GM23338 (cell line): ENCODE measurements around the gene PSD. TPM values are rescaled to one million over a fixed set of nuclear protein-coding genes. Genes with fewer than 3 reads are reported as not detected.

ENCODE experiments used
- ATAC-seq: fragments of 200-7000 bp; cut with Tn5 transposase; 3 replicates; pipeline ENCODE4 v1.9.1; 2020
- DNase-seq: peaks from one replicate; pipeline ENCODE4 v3.0.0-alpha.2; 2015; ENCODE audit warnings: low spot score
- H2AFZ ChIP-seq: fragments of 200-600 bp; sonication (generic); 2 replicates; pipeline ENCODE4 v1.8.0; 2016; ENCODE audit warnings: antibody characterized with exemption, mild to moderate bottlenecking, moderate library complexity
- H3F3A ChIP-seq: fragments of 200-600 bp; sonication (generic); replicated peaks from 2 replicates; pipeline ENCODE4 v1.8.0; 2017; ENCODE audit warnings: antibody characterized with exemption, mixed run types, low read depth
- H3K27ac ChIP-seq: fragments of 200-600 bp; sonication (generic); 2 replicates; pipeline ENCODE4 v1.6.1; 2016; ENCODE audit warnings: low read depth
- H3K27me3 ChIP-seq: fragments of 200-600 bp; sonication (generic); 2 replicates; pipeline ENCODE4 v1.8.0; 2016; ENCODE audit warnings: mild to moderate bottlenecking, mixed run types, moderate library complexity; ENCODE audit not compliant: insufficient read depth
- H3K36me3 ChIP-seq: fragments of 200-600 bp; sonication (generic); 2 replicates; pipeline ENCODE4 v1.8.0; 2016; ENCODE audit warnings: mild to moderate bottlenecking; ENCODE audit not compliant: insufficient read depth
- H3K4me1 ChIP-seq: fragments of 200-600 bp; sonication (generic); 2 replicates; pipeline ENCODE4 v1.8.0; 2016; ENCODE audit warnings: mild to moderate bottlenecking, moderate library complexity; ENCODE audit not compliant: insufficient read depth
- H3K4me2 ChIP-seq: fragments of 200-600 bp; sonication (generic); 2 replicates; pipeline ENCODE4 v1.7.1; 2017; ENCODE audit warnings: mixed run types
- H3K4me3 ChIP-seq: fragments of 200-600 bp; sonication (generic); 2 replicates; pipeline ENCODE4 v1.6.1; 2016; ENCODE audit warnings: mixed run types
- H3K79me2 ChIP-seq: fragments of 200-600 bp; sonication (generic); replicated peaks from 2 replicates; pipeline ENCODE4 v1.8.0; 2017; ENCODE audit warnings: mild to moderate bottlenecking; ENCODE audit not compliant: insufficient read depth
- H3K9me2 ChIP-seq: fragments of 200-600 bp; sonication (generic); 2 replicates; pipeline ENCODE4 v1.8.0; 2017; ENCODE audit not compliant: insufficient read depth
- H4K20me1 ChIP-seq: fragments of 200-600 bp; sonication (generic); replicated peaks from 2 replicates; pipeline ENCODE4 v1.8.0; 2017; ENCODE audit warnings: mild to moderate bottlenecking; ENCODE audit not compliant: insufficient read depth
- H3K27ac Mint-ChIP-seq: 2 replicates; pipeline ENCODE4 v1.8.0; 2020; ENCODE audit warnings: inconsistent platforms, mild to moderate bottlenecking, moderate library complexity, mixed read lengths
- H3K27me3 Mint-ChIP-seq: 3 replicates; pipeline ENCODE4 v1.8.0; 2022; ENCODE audit warnings: low read depth, mild to moderate bottlenecking, moderate library complexity, mixed read lengths, inconsistent platforms; ENCODE audit not compliant: insufficient read depth, poor library complexity
- H3K36me3 Mint-ChIP-seq: 3 replicates; pipeline ENCODE4 v1.8.0; 2021; ENCODE audit warnings: low read depth, mild to moderate bottlenecking, inconsistent platforms, moderate library complexity, mixed read lengths
- H3K4me1 Mint-ChIP-seq: 3 replicates; pipeline ENCODE4 v1.8.0; 2020; ENCODE audit warnings: mild to moderate bottlenecking, inconsistent platforms, mixed read lengths
- H3K4me3 Mint-ChIP-seq: 3 replicates; pipeline ENCODE4 v1.8.0; 2021; ENCODE audit warnings: moderate library complexity, mild to moderate bottlenecking, inconsistent platforms, mixed read lengths
- H3K9me3 Mint-ChIP-seq: 3 replicates; pipeline ENCODE4 v1.8.0; 2020; ENCODE audit warnings: moderate library complexity, mild to moderate bottlenecking, inconsistent platforms, mixed read lengths
- EZH2 ChIP-seq: fragments of 200-600 bp; sonication (generic); IDR thresholded peaks from one replicate; pipeline ENCODE4 v1.8.0; 2017; ENCODE audit warnings: antibody characterized with exemption, mild to moderate bottlenecking, low read depth; ENCODE audit not compliant: unreplicated experiment
- ZNF462 ChIP-seq: fragments of 250-450 bp; sonication (Bioruptor Pico); IDR thresholded peaks from 2 replicates; pipeline ENCODE4 v1.5.0; 2020; ENCODE audit warnings: mild to moderate bottlenecking, moderate library complexity
- polyA plus RNA-seq: library from polyadenylated mRNA; unstranded; fragments of >200 nt; fragmentation: Nextera tagmentation; extraction: Ambion mirVana; gene quantifications from 2 replicates; pipeline ENCODE4 v1.2.1, GENCODE V29; 2016
- total RNA-seq: library from RNA; depleted of rRNA; stranded (reverse); fragments of >200 nt; shearing (Covaris generic); gene quantifications from 2 replicates; pipeline ENCODE4 v1.2.3, GENCODE V29; 2014
- TF ChIP-seq, protein P1 (sequence below), 2 experiments: fragments of 200-600 bp in 1 of 2; sonication (generic) in 1 of 2; conservative IDR thresholded peaks; 2 replicates each; pipeline versions ENCODE4 v1.5.1 to v1.6.1; 2016 to 2017; ENCODE audit warnings: antibody characterized with exemption in 2 of 2, low read depth in 2 of 2, mild to moderate bottlenecking in 2 of 2, moderate library complexity in 1 of 2

Gene PSD
- total and polyA plus RNA-seq, 2 experiments from 2014 or later: 1.9 to 6.8 TPM

- Histone ChIP-seq H3K27me3 (no peaks in the 10 kb centered on the region), H3K79me2 (peaks cover 33% of the 10 kb centered on the region), H3K4me3 (no peak overlapping the region), H3F3A (peaks cover 38% of the 10 kb centered on the region), H3K4me2 (peak overlapping the region; percentile 68), H3K36me3 (peaks cover 12% of the 10 kb centered on the region), H3K9me2 (no peaks in the 10 kb centered on the region), H3K27ac (peak overlapping the region; percentile 86; the same call in 1 of the 2 replicates), H3K4me1 (peaks cover 51% of the 10 kb centered on the region), H2AFZ (no peak overlapping the region), H4K20me1 (peaks cover 11% of the 10 kb centered on the region)
- peaks cover 27% of the 10 kb centered on the region for H3K27me3 Mint-ChIP-seq
- peak overlapping the region; percentile 61 for H3K27ac Mint-ChIP-seq
- H3K4me3 Mint-ChIP-seq: peak overlapping the region; percentile 37; the same call in 1 of the 3 replicates
- ATAC-seq: no peak
- TF ChIP-seq EZH2 (no peak), ZNF462 (no peak)
- TF ChIP-seq, protein P1, sequence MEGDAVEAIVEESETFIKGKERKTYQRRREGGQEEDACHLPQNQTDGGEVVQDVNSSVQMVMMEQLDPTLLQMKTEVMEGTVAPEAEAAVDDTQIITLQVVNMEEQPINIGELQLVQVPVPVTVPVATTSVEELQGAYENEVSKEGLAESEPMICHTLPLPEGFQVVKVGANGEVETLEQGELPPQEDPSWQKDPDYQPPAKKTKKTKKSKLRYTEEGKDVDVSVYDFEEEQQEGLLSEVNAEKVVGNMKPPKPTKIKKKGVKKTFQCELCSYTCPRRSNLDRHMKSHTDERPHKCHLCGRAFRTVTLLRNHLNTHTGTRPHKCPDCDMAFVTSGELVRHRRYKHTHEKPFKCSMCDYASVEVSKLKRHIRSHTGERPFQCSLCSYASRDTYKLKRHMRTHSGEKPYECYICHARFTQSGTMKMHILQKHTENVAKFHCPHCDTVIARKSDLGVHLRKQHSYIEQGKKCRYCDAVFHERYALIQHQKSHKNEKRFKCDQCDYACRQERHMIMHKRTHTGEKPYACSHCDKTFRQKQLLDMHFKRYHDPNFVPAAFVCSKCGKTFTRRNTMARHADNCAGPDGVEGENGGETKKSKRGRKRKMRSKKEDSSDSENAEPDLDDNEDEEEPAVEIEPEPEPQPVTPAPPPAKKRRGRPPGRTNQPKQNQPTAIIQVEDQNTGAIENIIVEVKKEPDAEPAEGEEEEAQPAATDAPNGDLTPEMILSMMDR (conservative IDR thresholded peaks at IDR 0.05; ENCODE audit: low read depth in 2 of 2): no peak
- DNase-seq: no peak
- peaks cover 38% of the 10 kb centered on the region for H3K36me3 Mint-ChIP-seq
- H3K4me1 Mint-ChIP-seq: peaks cover 53% of the 10 kb centered on the region
- H3K9me3 Mint-ChIP-seq: no peaks in the 10 kb centered on the region; the same call in 2 of the 3 replicates
These were observed 34.2 kb upstream of the PSD start for GRCh38 chr10:102452672-102453340.
